ENCODE data around the gene SAMHD1.
A peak's percentile ranks its signal among the peaks of the same experiment; 100 is the strongest.
"Not testable (repeated sequence)": the region's sequence is repeated elsewhere in the genome, so short reads cannot be mapped to it uniquely, and the experiment has no call there.

The SAMHD1 gene

GRCh38 chr20:36848078-36848660, 103.3 kb downstream of the SAMHD1 start:
- Histone ChIP-seq H3K27ac (ENCODE audit: low read depth, low read length) (peak overlapping the region; percentile 96), H3K9ac (ENCODE audit: low read length) (peak overlapping the region; percentile 46), H3K4me1 (ENCODE audit: insufficient read depth, low read length) (peaks cover 72% of the 10 kb centered on the region), H3K27me3 (ENCODE audit: control insufficient read depth in 1 of 2, insufficient read depth in 2 of 2, low read length in 2 of 2) (no peaks in the 10 kb centered on the region), H3K4me3 (ENCODE audit: low read depth in 1 of 2, low read length in 2 of 2) (no peak overlapping the region), H3K9me3 (ENCODE audit: low read length) (no peaks in the 10 kb centered on the region), H3K36me3 (ENCODE audit: insufficient read depth, low read length) (peaks cover 5% of the 10 kb centered on the region)

GRCh38 chr20:36847710-36848040, 103.8 kb downstream of the SAMHD1 start:
- Histone ChIP-seq H3K36me3 (ENCODE audit: insufficient read depth, low read length) (peaks cover 5% of the 10 kb centered on the region), H3K4me3 (ENCODE audit: low read depth in 1 of 2, low read length in 2 of 2) (no peak overlapping the region), H3K9me3 (ENCODE audit: low read length) (no peaks in the 10 kb centered on the region), H3K4me1 (ENCODE audit: insufficient read depth, low read length) (peaks cover 74% of the 10 kb centered on the region), H3K27ac (ENCODE audit: low read depth, low read length) (peak overlapping the region; percentile 96), H3K27me3 (ENCODE audit: control insufficient read depth in 1 of 2, insufficient read depth in 2 of 2, low read length in 2 of 2) (no peaks in the 10 kb centered on the region), H3K9ac (ENCODE audit: low read length) (peak overlapping the region; percentile 46)

- no peaks in the 10 kb centered on the region for H3K9me3 ChIP-seq (ENCODE audit: low read length)
- H3K4me1 ChIP-seq (ENCODE audit: insufficient read depth, low read length): peaks cover 69% of the 10 kb centered on the region
- no peak overlapping the region for H3K4me3 ChIP-seq (ENCODE audit: low read depth in 1 of 2, low read length in 2 of 2)
- H3K36me3 ChIP-seq (ENCODE audit: insufficient read depth, low read length): peaks cover 5% of the 10 kb centered on the region
- peak overlapping the region; percentile 96 for H3K27ac ChIP-seq (ENCODE audit: low read depth, low read length)
- peak overlapping the region; percentile 46 for H3K9ac ChIP-seq (ENCODE audit: low read length)
- no peaks in the 10 kb centered on the region for H3K27me3 ChIP-seq (ENCODE audit: control insufficient read depth in 1 of 2, insufficient read depth in 2 of 2, low read length in 2 of 2)
These were observed 104.3 kb downstream of the SAMHD1 start for GRCh38 chr20:36847009-36847709.

GRCh38 chr20:36845288-36845971, 106.1 kb downstream of the SAMHD1 start:
- Histone ChIP-seq H3K4me1 (ENCODE audit: insufficient read depth, low read length) (peaks cover 62% of the 10 kb centered on the region), H3K27me3 (ENCODE audit: control insufficient read depth in 1 of 2, insufficient read depth in 2 of 2, low read length in 2 of 2) (no peaks in the 10 kb centered on the region), H3K36me3 (ENCODE audit: insufficient read depth, low read length) (peaks cover 5% of the 10 kb centered on the region), H3K9me3 (ENCODE audit: low read length) (no peaks in the 10 kb centered on the region), H3K27ac (ENCODE audit: low read depth, low read length) (peak overlapping the region; percentile 96), H3K4me3 (ENCODE audit: low read depth in 1 of 2, low read length in 2 of 2) (no peak overlapping the region), H3K9ac (ENCODE audit: low read length) (peak overlapping the region; percentile 34)

- H3K9me3 ChIP-seq (ENCODE audit: low read length); H3K27ac ChIP-seq (ENCODE audit: low read depth, low read length); H3K9ac ChIP-seq (ENCODE audit: low read length); H3K4me3 ChIP-seq (ENCODE audit: low read depth in 1 of 2, low read length in 2 of 2); H3K27me3 ChIP-seq (ENCODE audit: control insufficient read depth in 1 of 2, insufficient read depth in 2 of 2, low read length in 2 of 2): not testable (repeated sequence)
- Histone ChIP-seq H3K36me3 (ENCODE audit: insufficient read depth, low read length) (peaks cover 24% of the 10 kb centered on the region), H3K4me1 (ENCODE audit: insufficient read depth, low read length) (peaks cover 30% of the 10 kb centered on the region)
These were observed 110.5 kb downstream of the SAMHD1 start for GRCh38 chr20:36841030-36841429.

All from muscle layer of colon (tissue), 2 donors.